PFSK-1 (cell line): ENCODE results near the gene UIMC1.

Experiments used
- FOXP2 ChIP-seq: optimal IDR thresholded peaks from 2 replicates; pipeline ENCODE3; 2011; ENCODE audit warnings: borderline replicate concordance, control low read depth, inconsistent platforms; ENCODE audit not compliant: insufficient read depth; ENCODE audit errors: extremely low read length, extremely low read depth
- POLR2AphosphoS5 ChIP-seq: IDR thresholded peaks from 2 replicates; pipeline ENCODE4 v1.6.1; 2012; ENCODE audit warnings: low read depth, mild to moderate bottlenecking, control low read depth, low read length, moderate library complexity
- SIN3A ChIP-seq: IDR thresholded peaks from 2 replicates; pipeline ENCODE4 v1.6.1; 2012; ENCODE audit warnings: mild to moderate bottlenecking, low read length, moderate library complexity, borderline replicate concordance; ENCODE audit not compliant: insufficient read depth
- TAF1 ChIP-seq: IDR thresholded peaks from 2 replicates; pipeline ENCODE4 v1.6.1; 2012; ENCODE audit warnings: low read length, control low read depth, borderline replicate concordance; ENCODE audit not compliant: insufficient read depth
- TF ChIP-seq, protein P1 (sequence below), 2 experiments: IDR thresholded peaks; 2 replicates each; pipeline versions ENCODE4 v1.6.1 to v1.8.0; 2011 to 2012; ENCODE audit warnings: low read depth in 2 of 2, low read length in 2 of 2, control low read depth in 1 of 2, inconsistent platforms in 1 of 2, mild to moderate bottlenecking in 1 of 2, moderate library complexity in 1 of 2; ENCODE audit not compliant: insufficient read depth in 1 of 2

UIMC1 gene

GRCh38 chr5:176918613-176919012 lies 88.0 kb downstream of the UIMC1 start:
- TF ChIP-seq, protein P1, sequence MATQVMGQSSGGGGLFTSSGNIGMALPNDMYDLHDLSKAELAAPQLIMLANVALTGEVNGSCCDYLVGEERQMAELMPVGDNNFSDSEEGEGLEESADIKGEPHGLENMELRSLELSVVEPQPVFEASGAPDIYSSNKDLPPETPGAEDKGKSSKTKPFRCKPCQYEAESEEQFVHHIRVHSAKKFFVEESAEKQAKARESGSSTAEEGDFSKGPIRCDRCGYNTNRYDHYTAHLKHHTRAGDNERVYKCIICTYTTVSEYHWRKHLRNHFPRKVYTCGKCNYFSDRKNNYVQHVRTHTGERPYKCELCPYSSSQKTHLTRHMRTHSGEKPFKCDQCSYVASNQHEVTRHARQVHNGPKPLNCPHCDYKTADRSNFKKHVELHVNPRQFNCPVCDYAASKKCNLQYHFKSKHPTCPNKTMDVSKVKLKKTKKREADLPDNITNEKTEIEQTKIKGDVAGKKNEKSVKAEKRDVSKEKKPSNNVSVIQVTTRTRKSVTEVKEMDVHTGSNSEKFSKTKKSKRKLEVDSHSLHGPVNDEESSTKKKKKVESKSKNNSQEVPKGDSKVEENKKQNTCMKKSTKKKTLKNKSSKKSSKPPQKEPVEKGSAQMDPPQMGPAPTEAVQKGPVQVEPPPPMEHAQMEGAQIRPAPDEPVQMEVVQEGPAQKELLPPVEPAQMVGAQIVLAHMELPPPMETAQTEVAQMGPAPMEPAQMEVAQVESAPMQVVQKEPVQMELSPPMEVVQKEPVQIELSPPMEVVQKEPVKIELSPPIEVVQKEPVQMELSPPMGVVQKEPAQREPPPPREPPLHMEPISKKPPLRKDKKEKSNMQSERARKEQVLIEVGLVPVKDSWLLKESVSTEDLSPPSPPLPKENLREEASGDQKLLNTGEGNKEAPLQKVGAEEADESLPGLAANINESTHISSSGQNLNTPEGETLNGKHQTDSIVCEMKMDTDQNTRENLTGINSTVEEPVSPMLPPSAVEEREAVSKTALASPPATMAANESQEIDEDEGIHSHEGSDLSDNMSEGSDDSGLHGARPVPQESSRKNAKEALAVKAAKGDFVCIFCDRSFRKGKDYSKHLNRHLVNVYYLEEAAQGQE (IDR thresholded peaks at IDR 0.05; ENCODE audit: insufficient read depth in 1 of 2, low read depth in 2 of 2, low read length in 2 of 2), result no peak
- TF ChIP-seq SIN3A (no peak), TAF1 (no peak), POLR2AphosphoS5 (no peak), FOXP2 (no peak)

- TF ChIP-seq, protein P1 (IDR thresholded peaks at IDR 0.05; ENCODE audit: insufficient read depth in 1 of 2, low read depth in 2 of 2, low read length in 2 of 2), result no peak
- TF ChIP-seq POLR2AphosphoS5, result no peak
- no peak for TF ChIP-seq TAF1
- TF ChIP-seq FOXP2, result no peak
- no peak for TF ChIP-seq SIN3A
Observed at GRCh38 chr5:176916337-176916736, 90.2 kb downstream of the UIMC1 start.

DNA sequence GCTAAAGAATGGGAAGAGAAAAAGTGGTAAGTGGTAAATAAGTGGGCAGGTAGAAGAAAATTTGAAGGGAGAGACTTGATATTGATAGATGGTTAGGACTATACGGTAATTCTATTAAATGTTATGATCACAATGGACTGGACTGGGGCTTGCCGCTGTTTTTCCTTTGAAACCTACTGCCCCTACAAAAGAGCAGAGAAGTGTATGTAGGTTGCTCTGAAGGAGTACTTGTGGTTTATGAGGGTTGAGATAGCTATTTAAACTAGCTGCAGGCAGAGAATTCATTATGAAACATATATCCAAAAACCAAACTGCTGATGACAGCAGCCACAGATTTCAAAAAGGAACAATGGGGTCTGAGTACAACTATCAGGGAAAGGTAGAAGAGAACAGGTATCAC lies 90.7 kb downstream of the UIMC1 start:
- no peak for TF ChIP-seq FOXP2
- TF ChIP-seq SIN3A, result no peak
- no peak for TF ChIP-seq POLR2AphosphoS5
- TF ChIP-seq, protein P1 (IDR thresholded peaks at IDR 0.05; ENCODE audit: insufficient read depth in 1 of 2, low read depth in 2 of 2, low read length in 2 of 2), result no peak
- TF ChIP-seq TAF1, result no peak

GRCh38 chr5:176912115-176912514 lies 94.5 kb downstream of the UIMC1 start:
- TF ChIP-seq FOXP2 (no peak), TAF1 (no peak), SIN3A (no peak), POLR2AphosphoS5 (no peak)
- TF ChIP-seq, protein P1 (IDR thresholded peaks at IDR 0.05; ENCODE audit: insufficient read depth in 1 of 2, low read depth in 2 of 2, low read length in 2 of 2), result no peak
